ENCODE measurements around the gene USP35.

Gene USP35

GRCh38 chr11:78197816-78198215, 9.1 kb downstream of the USP35 start:
- no peak for DNase-seq

- no peak for DNase-seq
These were observed 10.4 kb downstream of the USP35 start for GRCh38 chr11:78199015-78199652.

- no peak for DNase-seq
These were observed 10.9 kb downstream of the USP35 start for GRCh38 chr11:78199653-78200015.

- DNase-seq = no peak
These were observed 11.3 kb downstream of the USP35 start for GRCh38 chr11:78200061-78200460.

- DNase-seq = no peak
These were observed 11.8 kb downstream of the USP35 start for GRCh38 chr11:78200553-78200952.

GRCh38 chr11:78201096-78201818, 12.5 kb downstream of the USP35 start:
- DNase-seq = no peak

GRCh38 chr11:78202733-78203167, 14.0 kb downstream of the USP35 start:
- DNase-seq = no peak

GRCh38 chr11:78203184-78203583, 14.5 kb downstream of the USP35 start:
- DNase-seq = no peak

GRCh38 chr11:78205256-78205655, 16.5 kb downstream of the USP35 start:
- no peak for DNase-seq

GRCh38 chr11:78205691-78206090, 17.0 kb downstream of the USP35 start:
- DNase-seq = no peak

- no peak for DNase-seq
These were observed 19.0 kb downstream of the USP35 start for GRCh38 chr11:78207532-78208256.

GRCh38 chr11:78208257-78209165, 19.8 kb downstream of the USP35 start:
- no peak for DNase-seq

GRCh38 chr11:78209478-78209877, 20.8 kb downstream of the USP35 start:
- DNase-seq = no peak

- DNase-seq = no peak
These were observed 21.4 kb downstream of the USP35 start for GRCh38 chr11:78210000-78210608.

GRCh38 chr11:78211565-78211964, 22.8 kb downstream of the USP35 start:
- DNase-seq = no peak

- no peak for DNase-seq
These were observed 24.1 kb downstream of the USP35 start for GRCh38 chr11:78212586-78213371.

GRCh38 chr11:78213526-78214330, 25.0 kb downstream of the USP35 start:
- DNase-seq = no peak

- DNase-seq = no peak
These were observed 25.8 kb downstream of the USP35 start for GRCh38 chr11:78214331-78215194.

- DNase-seq = no peak
These were observed 27.3 kb downstream of the USP35 start for GRCh38 chr11:78216021-78216420.
